Middle frontal gyrus (tissue), 1 donor: Measurements from ENCODE around the gene GFRA3.
"Not testable (repeated sequence)": the region's sequence is repeated elsewhere in the genome, so short reads cannot be mapped to it uniquely, and the experiment has no call there.

Source experiments
- DNase-seq: peaks from one replicate; pipeline ENCODE4 v3.0.0-alpha.2; 2015; ENCODE audit warnings: low spot score; ENCODE audit errors: extremely low spot score

Gene GFRA3, protein sequence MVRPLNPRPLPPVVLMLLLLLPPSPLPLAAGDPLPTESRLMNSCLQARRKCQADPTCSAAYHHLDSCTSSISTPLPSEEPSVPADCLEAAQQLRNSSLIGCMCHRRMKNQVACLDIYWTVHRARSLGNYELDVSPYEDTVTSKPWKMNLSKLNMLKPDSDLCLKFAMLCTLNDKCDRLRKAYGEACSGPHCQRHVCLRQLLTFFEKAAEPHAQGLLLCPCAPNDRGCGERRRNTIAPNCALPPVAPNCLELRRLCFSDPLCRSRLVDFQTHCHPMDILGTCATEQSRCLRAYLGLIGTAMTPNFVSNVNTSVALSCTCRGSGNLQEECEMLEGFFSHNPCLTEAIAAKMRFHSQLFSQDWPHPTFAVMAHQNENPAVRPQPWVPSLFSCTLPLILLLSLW

DNA sequence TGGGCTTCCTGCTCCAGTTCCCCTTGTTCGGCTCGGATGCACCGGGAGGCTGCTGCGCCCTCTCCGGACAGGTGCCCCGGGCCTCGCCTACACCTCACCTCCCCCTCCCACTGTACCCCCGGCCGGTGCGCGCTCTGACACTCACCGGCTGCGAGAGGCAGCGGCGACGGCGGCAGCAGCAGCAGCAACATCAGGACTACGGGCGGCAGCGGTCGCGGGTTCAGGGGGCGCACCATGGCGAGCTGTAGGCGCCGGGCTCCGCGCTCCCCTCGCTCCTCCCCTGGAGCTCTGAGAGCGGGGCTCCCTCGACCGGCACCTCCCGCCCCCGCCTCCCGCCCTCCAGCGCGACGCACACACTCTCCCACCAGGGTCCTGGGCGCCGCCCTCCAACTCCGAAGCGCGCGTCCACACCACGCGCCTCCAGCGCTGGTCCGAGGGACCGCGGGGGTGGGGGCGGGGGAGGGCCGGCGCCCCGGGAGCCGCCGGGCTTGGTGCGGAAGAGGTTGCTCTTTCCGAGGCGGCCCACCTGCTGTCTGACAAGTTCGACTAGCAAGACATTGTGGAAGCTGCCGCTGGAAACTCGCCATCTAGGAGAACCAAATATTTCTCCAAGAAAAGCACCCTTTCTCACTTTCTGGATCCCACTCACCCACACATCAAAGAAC lies at the start of gene GFRA3:
TSS of gene GFRA3 (minus strand) at position 433 of the 665 bp plus-strand sequence. CDS start at position 236, 197 bp downstream.
- peak; percentile 20 for DNase-seq

DNA sequence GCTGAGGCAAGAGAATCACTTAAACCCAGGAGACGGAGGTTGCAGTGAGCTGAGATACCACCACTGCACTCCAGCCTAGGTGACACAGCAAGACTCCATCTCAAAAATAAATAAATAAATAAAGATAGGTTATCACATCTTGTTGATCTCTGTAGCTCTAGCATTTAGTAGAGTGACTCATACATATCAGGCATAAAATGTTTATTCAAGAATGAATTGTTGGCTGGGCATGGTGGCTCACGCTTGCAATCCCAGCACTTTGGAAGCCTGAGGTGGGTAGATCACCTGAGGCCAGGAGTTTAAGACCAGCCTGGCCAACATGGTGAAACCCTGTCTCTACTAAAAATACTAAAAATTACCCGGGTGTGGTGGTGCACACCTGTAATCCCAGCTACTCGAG lies 43.8 kb upstream of the GFRA3 start:
- not testable (repeated sequence) for DNase-seq

DNA sequence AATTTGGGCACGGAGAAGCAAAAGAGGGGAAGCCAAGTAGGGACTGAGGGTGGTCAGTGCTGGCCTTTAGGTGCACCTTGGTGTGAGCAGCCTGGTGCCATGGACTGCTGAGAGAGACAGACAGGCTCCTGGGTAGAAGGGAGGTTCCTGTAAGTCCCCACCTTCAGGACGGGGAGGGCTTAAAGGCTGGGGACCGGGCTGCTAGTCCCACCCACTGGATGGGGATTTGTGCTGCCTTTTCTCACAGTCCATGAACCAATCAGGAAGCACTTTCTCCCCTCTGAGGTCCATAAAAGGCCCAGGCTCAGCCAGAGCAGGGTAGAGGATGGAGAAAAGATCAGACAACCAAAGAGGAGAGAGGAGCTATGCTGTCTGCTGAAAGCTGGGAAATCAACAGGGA lies 41.9 kb upstream of the GFRA3 start:
- DNase-seq: no peak

DNA sequence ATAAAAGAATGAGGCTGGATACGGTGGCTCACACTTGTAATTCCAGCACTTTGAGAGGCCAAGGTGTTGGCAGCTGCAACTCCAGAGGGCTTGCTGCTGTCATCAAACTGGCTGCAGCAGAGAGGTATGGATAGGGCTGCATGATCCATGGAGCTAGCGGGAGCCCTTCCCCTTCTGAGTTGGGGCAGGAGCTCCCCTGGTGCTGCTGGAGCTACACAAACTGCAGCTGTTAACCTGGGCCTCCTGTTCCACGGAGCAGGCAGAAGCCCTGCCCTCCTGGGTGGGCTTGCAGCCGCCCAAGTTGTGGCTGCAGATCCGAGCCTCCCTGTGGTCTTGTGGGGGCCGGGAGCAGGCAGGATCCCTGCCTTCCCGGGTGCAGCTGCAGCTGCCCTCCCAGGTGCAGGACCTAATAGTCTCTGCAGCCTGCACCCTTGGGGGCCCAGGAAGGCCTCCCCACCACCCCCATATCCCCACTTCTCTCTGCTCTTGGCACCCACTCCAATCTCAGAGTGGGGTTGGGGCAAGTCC lies 41.4 kb upstream of the GFRA3 start:
- DNase-seq: no peak

DNA sequence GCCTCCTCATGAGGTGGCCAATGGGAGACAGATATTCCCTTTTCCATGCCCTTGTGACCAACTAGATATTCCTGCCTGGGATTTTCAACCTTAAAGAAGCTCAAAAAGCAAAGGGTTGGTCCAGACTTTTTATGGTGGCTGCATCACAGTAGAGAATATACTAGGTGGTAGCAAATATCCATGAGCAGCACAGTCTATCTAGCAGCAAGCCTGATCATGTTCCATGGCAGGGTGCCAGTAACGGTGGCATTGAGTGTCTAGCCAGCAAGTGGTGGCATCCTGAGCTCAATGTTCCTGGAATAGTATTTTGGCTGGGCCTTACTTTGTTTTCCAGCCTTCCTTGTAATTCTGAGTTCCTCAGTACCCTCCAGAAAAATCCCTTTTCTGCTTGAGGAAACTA lies 31.4 kb upstream of the GFRA3 start:
- no peak for DNase-seq

DNA sequence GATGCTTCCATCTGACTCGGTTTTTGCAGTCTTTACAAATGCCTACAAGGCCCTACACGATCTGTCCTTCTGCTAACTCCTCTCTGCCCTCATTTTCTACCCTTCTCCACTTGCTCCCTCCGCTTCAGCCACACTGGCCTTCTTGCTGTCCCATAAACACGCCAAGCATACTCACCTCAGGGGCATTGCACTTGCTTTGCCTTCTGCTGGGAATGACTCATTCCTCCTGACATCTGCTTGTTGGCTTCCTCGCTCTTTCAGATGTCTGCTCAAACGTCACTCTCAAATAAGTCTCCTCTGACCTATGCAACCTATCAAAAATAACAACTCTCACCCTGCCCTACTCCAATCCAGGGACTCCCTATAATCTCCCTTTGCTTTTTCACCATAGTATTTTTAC lies 29.0 kb upstream of the GFRA3 start:
- no peak for DNase-seq

DNA sequence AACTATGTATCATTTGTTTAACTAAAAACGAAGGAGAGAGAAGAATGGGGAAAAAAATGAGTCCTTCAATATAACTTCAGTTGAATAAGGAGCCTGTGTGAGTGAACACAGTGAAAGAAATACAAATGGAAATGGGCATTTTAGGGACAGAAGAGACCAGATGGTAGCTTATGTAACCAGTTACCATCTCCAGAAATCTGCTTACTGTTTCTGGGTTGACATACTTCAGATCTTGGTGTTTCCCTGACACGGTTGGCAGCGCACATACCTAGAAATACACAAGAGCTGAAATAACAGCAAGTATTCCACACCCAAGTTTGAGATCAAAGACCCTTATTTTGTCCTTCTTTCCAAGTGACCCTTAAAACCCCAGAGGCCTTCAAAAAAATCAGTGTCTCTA lies 14.9 kb upstream of the GFRA3 start:
- DNase-seq: peak; percentile 63

DNA sequence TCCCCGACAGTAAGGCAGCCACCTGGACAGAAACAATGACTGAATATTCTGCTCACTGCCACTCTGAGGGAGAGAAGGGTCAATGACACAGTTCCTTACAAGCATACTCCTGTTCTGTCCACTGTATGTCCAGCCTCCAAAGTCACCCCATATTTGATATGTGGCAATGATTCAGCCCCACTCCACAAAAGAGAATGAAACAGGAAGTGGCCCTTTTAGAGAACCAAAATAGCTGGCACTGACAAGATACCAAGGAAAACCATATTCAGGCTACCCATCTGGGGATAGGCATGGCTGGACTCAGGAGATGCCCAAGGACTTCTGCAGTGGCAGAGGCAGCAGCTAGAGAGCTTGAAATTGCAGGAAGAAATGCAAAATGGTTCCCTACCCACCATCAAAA lies 12.8 kb upstream of the GFRA3 start:
- DNase-seq: no peak

DNA sequence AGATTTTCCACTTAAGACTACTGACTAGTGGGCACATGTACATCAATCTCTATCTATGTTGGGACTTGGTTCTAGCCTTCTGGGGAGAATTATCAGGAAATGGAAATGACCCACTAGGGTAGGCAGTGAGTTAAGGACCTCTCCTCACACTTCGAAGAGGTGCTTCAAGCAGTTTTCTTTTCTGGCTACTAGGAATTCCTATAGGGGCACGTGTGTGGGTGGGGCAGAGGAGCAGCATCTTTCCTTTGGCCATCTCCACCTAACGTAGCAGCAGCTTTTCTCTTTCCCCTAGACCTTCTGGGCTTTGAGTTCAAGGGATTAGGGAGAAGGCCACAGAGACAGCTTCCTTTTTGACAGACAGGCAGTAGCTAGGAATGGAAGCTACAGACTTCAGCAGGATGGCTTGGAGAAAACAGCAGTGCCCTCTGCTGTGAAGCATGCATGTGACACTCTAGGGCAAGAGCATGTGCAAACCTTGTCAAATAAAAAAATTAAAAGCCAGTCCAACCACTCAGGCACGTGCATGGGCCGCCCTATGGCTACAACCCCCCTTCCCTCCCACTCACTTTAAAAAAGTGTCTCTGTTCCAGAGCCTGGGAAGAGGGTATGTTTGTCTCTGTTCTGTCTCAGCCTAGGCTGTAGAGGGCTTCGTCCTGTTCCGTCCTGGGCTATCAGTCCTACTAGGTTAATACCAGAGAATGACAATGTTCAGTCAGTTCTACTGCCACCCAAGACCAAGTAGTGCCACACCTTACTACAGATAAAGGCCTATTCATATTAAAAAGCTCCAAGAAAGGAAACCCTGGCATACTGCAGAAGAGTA lies 8.7 kb upstream of the GFRA3 start:
- DNase-seq: no peak

DNA sequence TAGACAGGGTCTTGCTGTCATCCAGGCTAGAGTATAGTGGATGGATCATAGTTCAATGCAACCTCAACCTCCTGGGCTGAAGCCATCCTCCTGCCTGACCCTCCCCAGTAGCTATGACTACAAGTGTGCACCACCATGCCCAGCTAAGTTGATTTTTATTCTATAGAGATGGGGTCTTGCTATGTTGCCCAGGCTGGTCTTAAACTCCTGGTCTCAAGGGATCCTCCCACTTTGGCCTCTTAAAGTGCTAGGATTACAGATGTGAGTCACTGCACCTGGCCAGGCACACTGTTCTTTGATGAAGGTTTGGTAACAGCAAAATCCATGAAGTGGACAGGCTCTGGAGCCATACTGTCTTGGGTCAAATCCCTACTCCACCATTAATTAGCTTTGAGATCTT lies 6.5 kb upstream of the GFRA3 start:
- DNase-seq: no peak

DNA sequence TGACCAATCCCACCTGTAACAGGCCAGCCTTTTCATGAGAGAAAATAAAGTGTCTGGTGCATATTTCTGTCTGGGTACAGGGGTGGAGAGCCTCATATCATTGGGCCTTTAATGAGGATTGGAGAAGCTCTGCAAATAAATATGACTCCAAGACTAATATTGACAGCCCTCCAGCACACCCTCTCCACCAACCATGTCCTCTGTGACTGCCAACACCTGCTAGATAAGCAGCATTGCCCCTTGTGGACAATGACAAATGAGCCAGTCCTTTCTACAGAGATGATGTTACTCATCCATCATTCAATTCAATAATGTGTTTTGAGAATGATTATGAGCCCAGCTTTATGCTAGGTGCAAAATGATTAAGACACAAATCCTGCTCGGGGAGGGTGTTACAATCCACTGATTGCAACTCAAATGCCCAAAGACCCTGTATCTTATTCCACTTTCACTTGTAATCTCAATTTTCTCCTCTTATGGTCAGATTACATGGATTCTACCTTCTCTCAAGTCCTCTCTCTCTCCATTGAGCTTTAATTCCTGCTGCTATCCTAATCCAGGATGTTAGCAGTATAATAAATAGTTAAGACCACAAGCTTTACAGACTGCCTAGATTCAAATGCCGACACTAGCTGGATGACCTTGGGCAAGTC lies 2.1 kb upstream of the GFRA3 start:
- no peak for DNase-seq

DNA sequence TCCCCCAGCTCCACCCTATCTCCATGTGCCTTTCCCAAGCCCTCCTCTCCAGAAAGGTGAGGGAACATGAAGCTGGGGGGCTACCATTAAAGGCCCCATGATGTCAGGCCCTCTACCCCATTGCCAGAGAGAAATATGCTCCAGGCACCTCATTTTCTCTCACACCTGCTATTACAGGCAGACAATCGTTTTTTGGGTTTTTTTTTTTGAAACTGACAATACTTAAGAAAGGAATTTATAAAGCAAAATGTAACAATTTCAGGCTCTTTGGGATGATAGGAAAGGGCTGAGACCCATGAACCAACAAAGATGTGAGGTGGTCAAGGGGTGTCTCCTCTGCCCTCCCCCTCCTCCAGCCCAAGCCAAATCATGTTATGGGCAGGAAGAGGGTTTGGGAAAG lies 1.5 kb upstream of the GFRA3 start:
- DNase-seq: no peak

DNA sequence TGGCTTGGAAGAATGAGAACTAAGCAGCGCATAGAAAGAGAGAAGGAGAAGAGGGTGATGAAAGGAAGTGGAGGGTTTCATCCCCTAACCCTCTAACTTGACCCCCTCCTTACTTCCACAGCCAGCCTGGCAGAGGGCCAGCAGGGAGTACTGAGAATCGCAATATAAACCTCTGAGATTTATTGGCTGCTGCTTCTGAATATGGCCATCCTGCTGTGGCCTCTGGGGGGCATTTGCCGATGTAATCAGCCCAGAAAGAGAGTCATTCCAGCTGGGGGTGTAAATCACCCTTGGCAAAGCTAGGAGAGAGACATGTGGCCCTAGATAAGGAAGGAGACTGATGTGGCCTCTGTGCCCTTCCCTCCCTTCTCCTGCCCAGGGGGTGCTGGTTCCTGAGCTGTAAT lies 960 bp upstream of the GFRA3 start:
- DNase-seq: no peak

DNA sequence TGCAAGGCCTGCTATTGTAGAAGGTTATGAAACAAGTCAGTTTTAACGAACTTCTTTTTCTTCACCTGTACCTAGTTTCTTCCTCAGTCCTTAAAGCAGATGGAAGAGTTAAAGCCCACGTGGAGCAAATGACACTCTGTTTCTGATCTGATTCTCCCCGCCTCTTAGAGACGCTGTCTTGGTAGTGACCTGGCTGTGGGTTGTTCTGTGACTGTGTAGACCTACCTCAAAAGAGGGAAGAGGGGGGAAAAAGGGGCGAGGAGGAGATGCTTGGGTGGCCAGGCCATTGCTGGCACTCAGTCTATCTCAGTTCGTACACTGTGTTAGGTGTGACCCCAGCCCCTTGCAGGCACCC lies 610 bp downstream of the GFRA3 start:
- DNase-seq: no peak

DNA sequence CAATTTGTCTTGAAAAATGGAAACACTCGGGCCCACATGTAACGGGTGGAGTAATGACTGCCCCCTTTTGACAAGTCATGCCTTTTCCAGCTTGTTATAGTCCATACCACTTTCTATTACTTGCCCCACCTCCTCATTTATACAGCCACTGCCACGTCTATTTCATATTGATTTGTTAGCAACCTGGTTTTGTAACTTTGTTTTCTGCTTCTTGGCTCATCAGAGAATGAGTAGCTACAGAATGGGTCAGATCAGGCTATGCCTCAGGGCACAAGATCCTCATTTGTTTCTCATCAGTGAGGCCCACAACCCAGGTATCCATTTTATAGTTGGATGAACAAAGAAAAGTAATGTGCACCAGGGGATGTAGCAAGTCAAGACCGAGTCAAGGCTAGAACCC lies 1.7 kb downstream of the GFRA3 start:
- no peak for DNase-seq

DNA sequence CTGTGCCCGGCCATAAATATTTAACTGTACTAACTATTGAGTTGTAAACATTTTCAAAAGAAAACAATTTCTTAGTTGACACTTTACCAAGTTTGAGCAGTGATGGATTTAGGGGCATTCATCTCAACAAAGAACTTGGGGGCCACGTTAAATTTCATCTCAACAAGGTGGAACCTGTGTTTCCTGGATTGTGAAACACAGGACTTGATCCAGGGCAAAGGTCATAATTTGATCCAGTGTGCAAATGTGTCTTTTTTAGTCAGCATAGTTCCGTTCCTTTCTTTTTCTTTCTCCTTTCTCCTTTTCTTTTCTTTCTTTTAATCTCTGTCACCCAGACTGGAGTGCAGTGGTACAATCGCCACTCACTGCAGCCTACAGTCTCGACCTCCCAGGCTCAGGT lies 3.1 kb downstream of the GFRA3 start:
- no peak for DNase-seq

DNA sequence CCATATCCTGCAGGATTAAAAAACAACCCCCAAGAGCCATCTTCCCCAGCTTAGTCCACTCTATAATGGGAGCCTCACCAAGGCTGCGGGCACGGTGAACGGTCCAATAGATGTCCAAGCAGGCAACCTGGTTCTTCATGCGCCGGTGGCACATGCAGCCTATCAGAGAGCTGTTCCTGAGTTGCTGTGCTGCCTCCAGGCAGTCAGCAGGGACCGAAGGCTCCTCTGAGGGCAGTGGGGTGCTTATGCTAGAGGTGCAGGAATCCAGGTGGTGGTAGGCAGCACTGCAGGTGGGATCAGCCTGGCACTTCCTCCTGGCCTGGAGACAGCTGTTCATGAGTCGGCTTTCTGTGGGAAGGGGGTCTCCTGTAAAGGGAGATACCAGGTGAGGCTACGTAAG lies 10.2 kb downstream of the GFRA3 start:
- DNase-seq: no peak

DNA sequence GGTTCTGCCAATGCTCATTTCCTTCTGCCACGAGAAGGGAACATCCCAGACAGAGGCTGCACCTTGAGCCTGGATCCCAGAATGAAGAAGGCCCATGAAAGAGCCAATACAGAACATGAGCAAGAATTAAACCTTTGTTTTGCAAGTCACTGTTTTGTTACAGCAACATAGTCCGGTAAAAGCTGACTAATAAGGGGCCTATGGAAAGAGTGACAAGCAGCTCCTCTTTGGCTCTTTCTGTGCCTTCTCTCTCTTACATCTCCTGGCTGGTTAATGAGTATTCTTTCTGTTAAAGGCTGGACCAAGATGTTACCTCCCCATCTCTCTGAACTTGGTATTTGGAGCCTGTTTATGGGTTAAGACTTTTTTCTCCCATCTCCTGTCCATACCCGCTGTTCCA lies 10.8 kb downstream of the GFRA3 start:
- DNase-seq: no peak

DNA sequence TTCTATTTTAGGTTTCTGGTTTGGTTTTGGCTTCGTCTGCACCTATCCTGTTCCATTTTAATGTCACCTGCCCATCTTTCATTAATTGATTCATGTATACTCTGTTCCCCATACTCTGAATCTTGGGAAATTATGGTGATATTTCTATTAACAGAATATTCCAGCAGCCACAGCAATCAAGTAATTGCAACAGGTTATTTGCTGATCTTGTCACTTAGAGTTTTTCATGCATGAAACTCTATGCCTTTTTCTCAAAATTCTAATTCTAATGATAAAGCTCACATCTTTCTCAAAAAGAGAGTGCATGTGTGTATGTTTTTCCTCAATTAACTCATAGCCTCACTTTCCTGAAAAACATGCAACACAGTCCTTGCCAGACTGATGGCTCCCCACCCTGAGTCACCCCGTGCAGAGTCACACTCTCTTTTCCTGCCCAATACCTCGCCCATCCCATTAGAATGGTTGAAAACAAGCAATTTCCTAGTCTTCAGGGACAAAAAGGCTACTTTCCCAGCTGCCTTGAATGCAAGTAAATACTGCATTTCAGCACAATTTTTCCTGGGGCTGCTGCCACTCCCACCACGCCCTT lies 15.6 kb downstream of the GFRA3 start:
- no peak for DNase-seq

DNA sequence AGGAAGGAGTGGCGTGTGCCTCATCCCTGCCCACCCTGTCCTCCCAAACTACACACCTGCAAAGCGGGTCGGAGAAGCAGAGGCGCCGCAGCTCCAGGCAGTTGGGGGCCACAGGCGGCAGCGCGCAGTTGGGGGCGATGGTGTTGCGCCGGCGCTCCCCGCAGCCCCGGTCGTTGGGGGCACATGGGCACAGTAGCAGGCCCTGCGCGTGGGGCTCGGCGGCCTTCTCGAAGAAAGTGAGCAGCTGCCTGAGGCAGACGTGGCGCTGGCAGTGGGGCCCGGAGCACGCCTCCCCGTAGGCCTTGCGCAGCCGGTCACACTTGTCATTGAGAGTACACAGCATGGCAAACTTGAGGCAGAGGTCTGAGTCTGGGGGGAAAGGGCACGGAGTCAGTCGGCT lies 16.8 kb downstream of the GFRA3 start:
- no peak for DNase-seq

DNA sequence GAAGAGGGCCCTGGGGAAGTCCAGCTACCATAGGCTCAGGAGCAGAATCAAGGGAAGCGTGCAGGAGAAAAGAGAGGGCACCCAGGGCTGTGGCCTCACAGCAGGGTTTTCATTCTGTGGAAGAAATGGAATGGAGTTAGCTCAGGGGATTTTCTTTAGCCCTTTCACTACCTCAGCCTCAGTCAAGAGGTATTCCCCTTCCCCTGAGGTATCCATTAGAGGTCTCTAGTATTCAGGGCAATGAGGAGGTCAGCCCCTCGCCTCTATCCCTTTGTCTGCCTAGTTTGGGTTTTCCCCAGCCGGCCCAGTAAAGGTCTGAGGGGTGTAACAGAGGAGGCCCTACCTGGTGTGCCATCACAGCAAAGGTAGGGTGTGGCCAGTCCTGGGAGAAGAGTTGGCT lies 21.5 kb downstream of the GFRA3 start:
- DNase-seq: no peak
